GM13976 (cell line): Measurements from ENCODE around the gene RCC2.
A peak's percentile ranks its signal among the peaks of the same experiment; 100 is the strongest.

Experiments
- DNase-seq: peaks from one replicate; pipeline ENCODE4 v3.0.0; 2012; ENCODE audit warnings: low spot score
- in situ Hi-C: fragments of 300-500 bp; cut with MboI; formaldehyde crosslinking; loops from one replicate; pipeline ENCODE4 v1.12.0; 2022; ENCODE audit warnings: low sequenced_read_pairs, mixed read lengths, inconsistent platforms; ENCODE audit not compliant: unreplicated experiment
- TF ChIP-seq, protein P1 (sequence below): IDR thresholded peaks from 2 replicates; pipeline ENCODE4 v1.5.1; 2012; ENCODE audit warnings: borderline replicate concordance, mild to moderate bottlenecking; ENCODE audit not compliant: insufficient read depth; ENCODE audit errors: extremely low read depth, missing control alignments, control extremely low read depth

RCC2 gene

GRCh38 chr1:17405898-17406759, 33.3 kb downstream of the RCC2 start:
- peak; percentile 84 for DNase-seq
- in situ Hi-C loops, result no loop called here
- TF ChIP-seq, protein P1, sequence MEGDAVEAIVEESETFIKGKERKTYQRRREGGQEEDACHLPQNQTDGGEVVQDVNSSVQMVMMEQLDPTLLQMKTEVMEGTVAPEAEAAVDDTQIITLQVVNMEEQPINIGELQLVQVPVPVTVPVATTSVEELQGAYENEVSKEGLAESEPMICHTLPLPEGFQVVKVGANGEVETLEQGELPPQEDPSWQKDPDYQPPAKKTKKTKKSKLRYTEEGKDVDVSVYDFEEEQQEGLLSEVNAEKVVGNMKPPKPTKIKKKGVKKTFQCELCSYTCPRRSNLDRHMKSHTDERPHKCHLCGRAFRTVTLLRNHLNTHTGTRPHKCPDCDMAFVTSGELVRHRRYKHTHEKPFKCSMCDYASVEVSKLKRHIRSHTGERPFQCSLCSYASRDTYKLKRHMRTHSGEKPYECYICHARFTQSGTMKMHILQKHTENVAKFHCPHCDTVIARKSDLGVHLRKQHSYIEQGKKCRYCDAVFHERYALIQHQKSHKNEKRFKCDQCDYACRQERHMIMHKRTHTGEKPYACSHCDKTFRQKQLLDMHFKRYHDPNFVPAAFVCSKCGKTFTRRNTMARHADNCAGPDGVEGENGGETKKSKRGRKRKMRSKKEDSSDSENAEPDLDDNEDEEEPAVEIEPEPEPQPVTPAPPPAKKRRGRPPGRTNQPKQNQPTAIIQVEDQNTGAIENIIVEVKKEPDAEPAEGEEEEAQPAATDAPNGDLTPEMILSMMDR, result peak; percentile 91

GRCh38 chr1:17404820-17405219, 34.7 kb downstream of the RCC2 start:
- DNase-seq, result peak; percentile 32
- TF ChIP-seq, protein P1, result no peak
- in situ Hi-C loops, result no loop called here

DNA sequence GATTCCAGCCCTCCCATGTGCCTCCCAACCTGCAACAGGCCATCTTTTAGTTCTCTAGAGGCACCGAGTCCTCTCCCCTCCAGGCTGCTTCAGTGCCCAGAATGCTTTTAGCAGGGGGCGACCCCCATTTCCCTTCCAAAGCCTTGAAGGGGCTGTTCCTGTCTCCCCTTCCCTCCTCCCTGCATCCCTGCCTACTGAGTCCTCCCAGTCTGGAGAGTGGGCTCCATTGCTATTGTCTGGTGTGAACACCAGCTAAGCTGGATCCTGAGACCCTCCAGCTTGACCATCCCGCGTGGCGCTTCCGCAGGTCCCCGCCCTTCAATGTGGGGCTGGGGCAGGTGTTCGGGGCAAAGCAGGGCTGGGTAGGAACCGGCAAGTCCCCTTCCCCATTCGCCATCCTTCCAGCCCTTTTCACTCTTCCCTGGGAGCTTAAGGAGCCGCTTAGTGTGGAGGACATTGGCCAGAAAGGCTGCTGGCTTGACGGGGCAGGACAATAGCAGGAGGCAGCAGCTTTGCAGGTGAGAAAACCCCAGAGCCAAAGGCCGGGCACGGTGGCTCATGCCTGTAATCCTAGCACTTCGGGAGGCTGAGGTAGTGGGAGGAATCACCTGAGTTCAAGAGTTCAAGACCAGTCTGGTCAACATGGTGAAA, 35.3 kb downstream of the RCC2 start:
- in situ Hi-C loops, result no loop called here
- TF ChIP-seq, protein P1, result no peak
- no peak for DNase-seq

GRCh38 chr1:17403081-17403480, 36.4 kb downstream of the RCC2 start:
- TF ChIP-seq, protein P1, result no peak
- in situ Hi-C loops, result no loop called here
- peak; percentile 31 for DNase-seq

DNA sequence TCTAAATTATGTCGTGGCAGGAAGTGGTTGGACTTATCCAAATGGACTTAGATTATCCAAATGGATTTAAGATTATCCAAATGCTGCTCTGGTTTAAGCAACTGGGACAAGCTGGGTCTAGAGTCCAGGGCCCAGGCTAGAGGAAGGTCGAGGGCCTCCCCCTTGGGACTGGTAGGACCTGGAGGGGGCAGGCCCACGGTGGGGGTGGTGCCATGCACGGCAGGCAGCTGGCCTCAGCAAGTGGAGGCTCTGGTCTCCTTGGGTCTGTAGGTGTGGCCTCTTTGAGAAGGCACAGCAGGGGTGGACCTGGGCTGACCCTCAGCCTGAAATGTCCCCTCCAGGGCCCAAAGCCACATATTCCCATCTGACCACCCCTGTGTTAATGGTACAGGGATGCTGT, 37.6 kb downstream of the RCC2 start:
- in situ Hi-C loops, result no loop called here
- TF ChIP-seq, protein P1, result no peak
- DNase-seq, result no peak

GRCh38 chr1:17400725-17401341, 38.6 kb downstream of the RCC2 start:
- TF ChIP-seq, protein P1, result no peak
- DNase-seq, result peak; percentile 64
- in situ Hi-C loops, result no loop called here
